Measurements from ENCODE around the gene DUS2. TPM values are rescaled to one million over a fixed set of nuclear protein-coding genes. Genes with fewer than 3 reads are reported as not detected.

DUS2 gene
- total RNA-seq (10 to 100 TPM in 1 of 2 donors, 1 to 10 TPM in 1; 5.4 to 13.1 TPM), polyA plus RNA-seq (1 to 10 TPM; 3.0 to 8.9 TPM)
- long read RNA-seq, donor 1, transcript DUS2-207 (17 exons, 2,310 nt), result major isoform, 6 of 24 reads
- long read RNA-seq, donor 1, transcript DUS2-201 (16 exons, 1,933 nt), result minor isoform, 5 of 24 reads
- long read RNA-seq, donor 1, partial matches to known transcripts, result 2 of 24 reads
- long read RNA-seq, donor 1, other reads (novel, unspliced or antisense), result 11 of 24 reads
- long read RNA-seq, donor 2, partial matches to known transcripts, result 2 of 8 reads
- long read RNA-seq, donor 2, other reads (novel, unspliced or antisense), result 4 of 8 reads

- Histone ChIP-seq H3K4me1 (ENCODE audit: control insufficient read depth in 1 of 2, insufficient read depth in 2 of 2, low read length in 2 of 2) (no peaks in the 10 kb centered on the region), H3K27me3 (ENCODE audit: control insufficient read depth in 1 of 2, insufficient read depth in 2 of 2, low read length in 1 of 2) (no peaks in the 10 kb centered on the region), H3K9me3 (ENCODE audit: control insufficient read depth, low read length) (no peaks in the 10 kb centered on the region), H3K27ac (ENCODE audit: low read depth in 1 of 2, low read length in 2 of 2) (peak within 1 kb of the TSS in 1 of 2 donors; percentile 52), H3K4me3 (ENCODE audit: low read length in 2 of 2) (peak within 1 kb of the TSS; percentile 46), H3K36me3 (ENCODE audit: control insufficient read depth in 1 of 2, insufficient read depth in 2 of 2, low read length in 1 of 2) (no peaks in the 10 kb centered on the region)
- WGBS, 2 donors, result 0% methylated on average over 84 of the region's 84 CpGs
- intact Hi-C loops (cut with DNase I), result no loop called here
- DNase-seq (peak; percentile 95 to 98), ATAC-seq (ENCODE audit: low FRiP score) (peak; percentile 99)
Observed at GRCh38 chr16:68022728-68023537, at the start of gene DUS2, which contains the start of gene DDX28. TSS of gene DUS2 (plus strand) at chr16:68023284. CDS start at chr16:68038024, 14,740 bp downstream. TSS of gene DDX28 (minus strand) at chr16:68023232. CDS start at chr16:68023202, 30 bp downstream.

GRCh38 chr16:67975321-67976105 lies 47.6 kb upstream of the DUS2 start:
- DNase-seq, result no peak
- intact Hi-C loops (cut with DNase I), result no loop called here

GRCh38 chr16:67976205-67976604 lies 46.9 kb upstream of the DUS2 start:
- Histone ChIP-seq H3K36me3 (ENCODE audit: control insufficient read depth in 1 of 2, insufficient read depth in 2 of 2, low read length in 1 of 2) (no peaks in the 10 kb centered on the region), H3K4me3 (ENCODE audit: low read length in 2 of 2) (no peak overlapping the region), H3K27ac (ENCODE audit: low read depth in 1 of 2, low read length in 2 of 2) (no peak overlapping the region), H3K27me3 (ENCODE audit: control insufficient read depth in 1 of 2, insufficient read depth in 2 of 2, low read length in 1 of 2) (no peaks in the 10 kb centered on the region), H3K4me1 (ENCODE audit: control insufficient read depth in 1 of 2, insufficient read depth in 2 of 2, low read length in 2 of 2) (no peaks in the 10 kb centered on the region), H3K9me3 (ENCODE audit: control insufficient read depth, low read length) (no peaks in the 10 kb centered on the region)
- no peak for ATAC-seq (ENCODE audit: low FRiP score)
- intact Hi-C loops (cut with DNase I), result no loop called here
- 92 to 96% methylated on average over 2 of the region's 2 CpGs for WGBS, 2 donors
- no peak for DNase-seq

More at GRCh38 chr16:67975321-67976105, 47.6 kb upstream of the DUS2 start:
- 76 to 82% methylated on average over 14 of the region's 14 CpGs for WGBS, 2 donors
- no peak for ATAC-seq (ENCODE audit: low FRiP score)
- Histone ChIP-seq H3K36me3 (ENCODE audit: control insufficient read depth in 1 of 2, insufficient read depth in 2 of 2, low read length in 1 of 2) (no peaks in the 10 kb centered on the region), H3K9me3 (ENCODE audit: control insufficient read depth, low read length) (no peaks in the 10 kb centered on the region), H3K27me3 (ENCODE audit: control insufficient read depth in 1 of 2, insufficient read depth in 2 of 2, low read length in 1 of 2) (no peaks in the 10 kb centered on the region), H3K27ac (ENCODE audit: low read depth in 1 of 2, low read length in 2 of 2) (no peak overlapping the region), H3K4me3 (ENCODE audit: low read length in 2 of 2) (no peak overlapping the region), H3K4me1 (ENCODE audit: control insufficient read depth in 1 of 2, insufficient read depth in 2 of 2, low read length in 2 of 2) (no peaks in the 10 kb centered on the region)

GRCh38 chr16:67977005-67977404 lies 46.1 kb upstream of the DUS2 start:
- no peaks in the 10 kb centered on the region for H3K4me1 ChIP-seq (ENCODE audit: control insufficient read depth in 1 of 2, insufficient read depth in 2 of 2, low read length in 2 of 2)
- H3K9me3 ChIP-seq (ENCODE audit: control insufficient read depth, low read length), result no peaks in the 10 kb centered on the region
- H3K4me3 ChIP-seq (ENCODE audit: low read length in 2 of 2), result no peak overlapping the region
- H3K27me3 ChIP-seq (ENCODE audit: control insufficient read depth in 1 of 2, insufficient read depth in 2 of 2, low read length in 1 of 2), result no peaks in the 10 kb centered on the region
- WGBS, 2 donors, result 70 to 73% methylated on average over 5 of the region's 5 CpGs
- no peaks in the 10 kb centered on the region for H3K36me3 ChIP-seq (ENCODE audit: control insufficient read depth in 1 of 2, insufficient read depth in 2 of 2, low read length in 1 of 2)
- no peak for DNase-seq
- H3K27ac ChIP-seq (ENCODE audit: low read depth in 1 of 2, low read length in 2 of 2), result no peak overlapping the region
- intact Hi-C loops (cut with DNase I), result no loop called here
- ATAC-seq (ENCODE audit: low FRiP score), result no peak

GRCh38 chr16:67977469-67978227 lies 45.4 kb upstream of the DUS2 start:
- ATAC-seq (ENCODE audit: low FRiP score) (no peak), DNase-seq (no peak)
- Histone ChIP-seq H3K9me3 (ENCODE audit: control insufficient read depth, low read length) (no peaks in the 10 kb centered on the region), H3K27me3 (ENCODE audit: control insufficient read depth in 1 of 2, insufficient read depth in 2 of 2, low read length in 1 of 2) (no peaks in the 10 kb centered on the region), H3K36me3 (ENCODE audit: control insufficient read depth in 1 of 2, insufficient read depth in 2 of 2, low read length in 1 of 2) (no peaks in the 10 kb centered on the region), H3K4me3 (ENCODE audit: low read length in 2 of 2) (no peak overlapping the region), H3K4me1 (ENCODE audit: control insufficient read depth in 1 of 2, insufficient read depth in 2 of 2, low read length in 2 of 2) (no peaks in the 10 kb centered on the region), H3K27ac (ENCODE audit: low read depth in 1 of 2, low read length in 2 of 2) (no peak overlapping the region)
- intact Hi-C loops (cut with DNase I), result no loop called here
- 86% methylated on average over 9 of the region's 9 CpGs for WGBS, 2 donors

GRCh38 chr16:67979955-67980678 lies 43.0 kb upstream of the DUS2 start, which contains the start of gene DPEP3:
TSS of gene DPEP3 (minus strand) at chr16:67980499. CDS start at chr16:67980380, 119 bp downstream.
- 54% methylated on average over 54 to 62 of the region's 62 CpGs for WGBS, 2 donors
- H3K9me3 ChIP-seq (ENCODE audit: control insufficient read depth, low read length), result no peaks in the 10 kb centered on the region
- no peak within 1 kb of the TSS for H3K27ac ChIP-seq (ENCODE audit: low read depth in 1 of 2, low read length in 2 of 2)
- ATAC-seq (ENCODE audit: low FRiP score) (no peak), DNase-seq (no peak)
- H3K4me3 ChIP-seq (ENCODE audit: low read length in 2 of 2), result no peak within 1 kb of the TSS
- H3K27me3 ChIP-seq (ENCODE audit: control insufficient read depth in 1 of 2, insufficient read depth in 2 of 2, low read length in 1 of 2), result no peaks in the 10 kb centered on the region
- intact Hi-C loops (cut with DNase I), result no loop called here
- no peaks in the 10 kb centered on the region for H3K36me3 ChIP-seq (ENCODE audit: control insufficient read depth in 1 of 2, insufficient read depth in 2 of 2, low read length in 1 of 2)
- H3K4me1 ChIP-seq (ENCODE audit: control insufficient read depth in 1 of 2, insufficient read depth in 2 of 2, low read length in 2 of 2), result no peaks in the 10 kb centered on the region

- Histone ChIP-seq H3K27me3 (ENCODE audit: control insufficient read depth in 1 of 2, insufficient read depth in 2 of 2, low read length in 1 of 2) (no peaks in the 10 kb centered on the region), H3K9me3 (ENCODE audit: control insufficient read depth, low read length) (no peaks in the 10 kb centered on the region), H3K4me3 (ENCODE audit: low read length in 2 of 2) (no peak overlapping the region), H3K36me3 (ENCODE audit: control insufficient read depth in 1 of 2, insufficient read depth in 2 of 2, low read length in 1 of 2) (no peaks in the 10 kb centered on the region), H3K27ac (ENCODE audit: low read depth in 1 of 2, low read length in 2 of 2) (no peak overlapping the region), H3K4me1 (ENCODE audit: control insufficient read depth in 1 of 2, insufficient read depth in 2 of 2, low read length in 2 of 2) (no peaks in the 10 kb centered on the region)
- no peak for ATAC-seq (ENCODE audit: low FRiP score)
- WGBS, 2 donors, result 94 to 95% methylated on average over 49 of the region's 49 CpGs
- no peak for DNase-seq
- intact Hi-C loops (cut with DNase I), result no loop called here
Observed at GRCh38 chr16:67982011-67982696, 40.9 kb upstream of the DUS2 start.
